ENCODE measurements around the gene FIBIN.

The FIBIN gene

GRCh38 chr11:27024865-27025264 lies 31.0 kb downstream of the FIBIN start:
- DNase-seq (ENCODE audit: low spot score): no peak

GRCh38 chr11:27025312-27025955 lies 31.5 kb downstream of the FIBIN start:
- no peak for DNase-seq (ENCODE audit: low spot score)

GRCh38 chr11:27025957-27026733 lies 32.2 kb downstream of the FIBIN start:
- no peak for DNase-seq (ENCODE audit: low spot score)

GRCh38 chr11:27028561-27028965 lies 34.7 kb downstream of the FIBIN start:
- no peak for DNase-seq (ENCODE audit: low spot score)

- DNase-seq (ENCODE audit: low spot score): no peak
Observed at GRCh38 chr11:27029966-27030365, 36.1 kb downstream of the FIBIN start.

GRCh38 chr11:27031754-27032153 lies 37.8 kb downstream of the FIBIN start:
- no peak for DNase-seq (ENCODE audit: low spot score)

GRCh38 chr11:27039873-27040272 lies 46.0 kb downstream of the FIBIN start:
- no peak for DNase-seq (ENCODE audit: low spot score)

GRCh38 chr11:27040302-27041115 lies 46.6 kb downstream of the FIBIN start, which contains the start of gene BBOX1:
Gene BBOX1, plus strand, starts transcription at chr11:27040815. Its CDS starts 14,616 bp downstream, at chr11:27055431.
- DNase-seq (ENCODE audit: low spot score): no peak

GRCh38 chr11:27041141-27041899 lies 47.4 kb downstream of the FIBIN start:
- no peak for DNase-seq (ENCODE audit: low spot score)

Measured in AG08396 (cell line).